Psoas muscle (tissue), 8 donors: ENCODE results near the gene LAMA1. TPM values are rescaled to one million over a fixed set of nuclear protein-coding genes. Genes with fewer than 3 reads are reported as not detected.
"Not testable (repeated sequence)": the region's sequence is repeated elsewhere in the genome, so short reads cannot be mapped to it uniquely, and the experiment has no call there.

ENCODE experiments used
- ATAC-seq, 4 donors: fragments of 200-7000 bp; cut with Tn5 transposase; one replicate each; pipeline ENCODE4 v1.9.1; 2020; ENCODE audit warnings: moderate library complexity in 3 of 4, mild to moderate bottlenecking in 2 of 4
- DNase-seq, 2 donors: peaks; one replicate each; pipeline ENCODE4 v3.0.0-alpha.2; 2020
- H3K27ac ChIP-seq: fragments of 200-600 bp; one replicate; pipeline ENCODE4 v1.8.0; 2022
- H3K27me3 ChIP-seq, 3 donors: fragments of 200-600 bp in 1 of 3; one replicate each; pipeline versions ENCODE4 v1.6.1 to v1.8.0; 2013 to 2022; ENCODE audit warnings: low read length in 2 of 3, mild to moderate bottlenecking in 2 of 3, moderate library complexity in 1 of 3; ENCODE audit not compliant: insufficient read depth in 3 of 3
- H3K36me3 ChIP-seq, 2 donors: fragments of 200-600 bp in 1 of 2; one replicate each; pipeline versions ENCODE4 v1.6.1 to v1.8.0; 2013 to 2022; ENCODE audit warnings: low read depth in 1 of 2, mild to moderate bottlenecking in 1 of 2, moderate library complexity in 1 of 2; ENCODE audit not compliant: insufficient read depth in 1 of 2
- H3K4me1 ChIP-seq: fragments of 200-600 bp; one replicate; pipeline ENCODE4 v1.8.0; 2022
- H3K4me3 ChIP-seq: fragments of 200-600 bp; one replicate; pipeline ENCODE4 v1.8.0; 2022; ENCODE audit warnings: mild to moderate bottlenecking
- H3K9me3 ChIP-seq: fragments of 200-600 bp; one replicate; pipeline ENCODE4 v1.8.0; 2022
- WGBS, 3 donors: extraction: QIAGEN DNeasy Blood & Tissue Kit; methylation state at CpG; one replicate each; pipeline versions ENCODE4 v1.1.6 to v1.1.7; 2013; 5-methylcytosine and 5-hydroxymethylcytosine counted together
- intact Hi-C, 2 donors: fragments of 100-400 bp; cut with DNase I; formaldehyde crosslinking; loops; one replicate each; pipeline versions ENCODE4 v1.11.0 to v1.14.2; 2022
- polyA plus RNA-seq, 3 donors: library from polyadenylated mRNA; stranded (reverse); fragments of 200-250 nt; gene quantifications; one replicate each; pipeline ENCODE4 v1.2.3, GENCODE V29; 2013
- total RNA-seq, 4 donors: library from RNA; stranded (reverse); fragmentation: NEBNext Ultra II Directional in 2 of 4; extraction: Animal tissue kit (Norgen Biotek cat#: 25700) in 2 of 4; gene quantifications; one replicate each; pipeline versions ENCODE4 v1.2.1 to v1.2.4, GENCODE V29; 2021 to 2023
- TF ChIP-seq, protein P1 (sequence below): fragments of 200-600 bp; IDR thresholded peaks from one replicate; pipeline ENCODE4 v1.8.0; 2022; ENCODE audit warnings: antibody characterized with exemption
- donor health status: healthy with polysubstance abuse.
- donor health status: DM: no; HTN: no; CAD: no; lungs with moderate emphysema.
- donor health status: Bipolar disorder and iron deficiency.
- donor health status: healthy.
- donor health status: DM: yes; HTN: yes; CAD: no.
- donor health status: DM: no; HTN: no; CAD: no.
- donor health status: DM: no; HTN: no; CAD: no.
- donor health status: DM: yes; HTN: yes; CAD: no.

Gene LAMA1
- total and polyA plus RNA-seq, 7 donors = 0.04 to 2.6 (median 0.11) TPM; not detected in 1

DNA sequence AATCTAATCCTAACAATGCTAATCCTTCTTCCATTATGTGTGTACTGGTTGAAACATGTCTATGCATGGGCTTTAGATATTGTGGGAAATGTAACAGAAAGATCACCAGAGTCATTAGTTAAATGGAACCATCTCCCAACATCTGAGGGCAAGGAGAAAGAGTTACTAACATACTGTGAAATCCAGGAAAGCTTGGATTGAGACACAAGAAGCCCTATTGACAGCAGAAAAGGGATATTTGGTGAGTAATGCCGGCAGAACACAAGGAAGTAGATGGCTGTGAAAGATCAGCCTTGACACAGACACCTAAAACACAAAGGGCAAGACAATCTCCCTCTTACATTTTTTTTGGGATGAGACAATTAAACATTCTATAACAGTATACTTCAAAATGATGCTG is 28.5 kb upstream of the LAMA1 start:
- Histone ChIP-seq H3K36me3 (no peaks in the 10 kb centered on the region), H3K27ac (no peak overlapping the region), H3K4me1 (no peaks in the 10 kb centered on the region), H3K4me3 (no peak overlapping the region), H3K27me3 (no peaks in the 10 kb centered on the region), H3K9me3 (no peaks in the 10 kb centered on the region)
- ATAC-seq (no peak), DNase-seq (no peak)
- TF ChIP-seq, protein P1, sequence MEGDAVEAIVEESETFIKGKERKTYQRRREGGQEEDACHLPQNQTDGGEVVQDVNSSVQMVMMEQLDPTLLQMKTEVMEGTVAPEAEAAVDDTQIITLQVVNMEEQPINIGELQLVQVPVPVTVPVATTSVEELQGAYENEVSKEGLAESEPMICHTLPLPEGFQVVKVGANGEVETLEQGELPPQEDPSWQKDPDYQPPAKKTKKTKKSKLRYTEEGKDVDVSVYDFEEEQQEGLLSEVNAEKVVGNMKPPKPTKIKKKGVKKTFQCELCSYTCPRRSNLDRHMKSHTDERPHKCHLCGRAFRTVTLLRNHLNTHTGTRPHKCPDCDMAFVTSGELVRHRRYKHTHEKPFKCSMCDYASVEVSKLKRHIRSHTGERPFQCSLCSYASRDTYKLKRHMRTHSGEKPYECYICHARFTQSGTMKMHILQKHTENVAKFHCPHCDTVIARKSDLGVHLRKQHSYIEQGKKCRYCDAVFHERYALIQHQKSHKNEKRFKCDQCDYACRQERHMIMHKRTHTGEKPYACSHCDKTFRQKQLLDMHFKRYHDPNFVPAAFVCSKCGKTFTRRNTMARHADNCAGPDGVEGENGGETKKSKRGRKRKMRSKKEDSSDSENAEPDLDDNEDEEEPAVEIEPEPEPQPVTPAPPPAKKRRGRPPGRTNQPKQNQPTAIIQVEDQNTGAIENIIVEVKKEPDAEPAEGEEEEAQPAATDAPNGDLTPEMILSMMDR = no peak
- 77 to 81% (median 78%) methylated on average over 1 of the region's 1 CpG for WGBS, 3 donors
- intact Hi-C loops = no loop called here

DNA sequence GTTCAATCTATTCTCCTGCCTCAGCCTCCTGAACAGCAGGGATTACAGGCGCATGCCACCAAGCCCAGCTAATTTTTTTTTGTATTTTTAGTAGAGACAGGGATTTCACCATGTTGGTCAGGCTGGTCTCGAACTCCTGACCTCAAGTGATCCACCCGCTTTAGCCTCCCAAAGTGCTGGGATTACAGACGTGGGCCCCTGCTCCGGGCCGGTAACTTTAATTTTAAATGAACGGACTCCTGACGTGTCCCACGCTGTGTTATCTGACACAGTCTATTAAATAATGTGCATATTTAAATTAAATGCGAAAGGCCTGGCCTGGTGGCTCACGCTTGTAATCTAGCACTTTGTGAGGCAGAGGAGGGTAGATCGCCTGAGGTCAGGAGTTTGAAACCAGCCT is 27.3 kb upstream of the LAMA1 start:
- intact Hi-C loops, H3K4me3 ChIP-seq, H3K27ac ChIP-seq, ATAC-seq, H3K36me3 ChIP-seq, H3K9me3 ChIP-seq, DNase-seq, H3K27me3 ChIP-seq, H3K4me1 ChIP-seq: not testable (repeated sequence)
- 93 to 96% (median 96%) methylated on average over 12 of the region's 12 CpGs for WGBS, 3 donors

DNA sequence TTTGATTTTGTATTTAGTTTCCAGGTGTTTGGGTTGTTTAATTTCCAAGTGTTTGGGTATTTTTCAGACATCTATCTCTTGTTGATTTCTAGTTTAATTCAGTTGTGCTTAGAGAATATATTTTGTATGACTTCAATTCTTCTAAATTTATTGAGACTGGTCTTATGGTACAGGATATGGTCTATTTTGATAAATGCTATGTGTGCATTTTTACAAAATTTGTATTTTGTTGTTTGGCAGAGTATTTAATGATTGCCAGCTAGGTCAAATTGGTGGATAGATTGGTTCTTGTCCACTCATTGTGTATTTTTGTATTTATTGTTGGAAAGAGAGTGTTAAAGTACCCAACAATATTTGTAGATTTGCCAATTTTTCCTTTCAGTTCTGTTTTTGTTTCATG is 23.7 kb upstream of the LAMA1 start:
- DNase-seq (no peak), ATAC-seq (no peak)
- intact Hi-C loops = no loop called here
- no peaks in the 10 kb centered on the region for H3K36me3 ChIP-seq
- no peak overlapping the region for H3K27ac ChIP-seq
- TF ChIP-seq, protein P1 = no peak
- no peaks in the 10 kb centered on the region for H3K27me3 ChIP-seq
- H3K4me1 ChIP-seq = no peaks in the 10 kb centered on the region
- no peaks in the 10 kb centered on the region for H3K9me3 ChIP-seq
- no peak overlapping the region for H3K4me3 ChIP-seq

DNA sequence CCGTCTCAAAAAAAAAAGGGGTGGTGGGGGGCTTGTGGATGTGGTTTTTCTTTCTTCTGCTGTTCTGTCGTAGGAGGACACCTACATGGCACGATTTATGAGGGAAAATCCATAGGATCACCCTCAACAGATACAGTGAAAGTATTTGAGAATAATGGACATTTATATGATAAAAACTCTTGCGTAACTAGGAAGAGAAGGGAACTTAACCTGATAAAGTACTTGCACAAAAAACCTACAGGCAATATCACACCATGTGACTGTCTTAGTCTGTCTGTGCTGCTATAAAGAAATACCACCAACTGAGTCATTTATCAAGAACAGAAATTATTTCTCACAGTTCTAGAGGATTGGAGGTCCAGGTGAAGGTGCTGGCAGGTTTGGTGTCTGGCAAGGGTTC is 21.8 kb upstream of the LAMA1 start:
- intact Hi-C loops = no loop called here
- WGBS, 3 donors = 87 to 93% (median 88%) methylated on average over 4 of the region's 4 CpGs

DNA sequence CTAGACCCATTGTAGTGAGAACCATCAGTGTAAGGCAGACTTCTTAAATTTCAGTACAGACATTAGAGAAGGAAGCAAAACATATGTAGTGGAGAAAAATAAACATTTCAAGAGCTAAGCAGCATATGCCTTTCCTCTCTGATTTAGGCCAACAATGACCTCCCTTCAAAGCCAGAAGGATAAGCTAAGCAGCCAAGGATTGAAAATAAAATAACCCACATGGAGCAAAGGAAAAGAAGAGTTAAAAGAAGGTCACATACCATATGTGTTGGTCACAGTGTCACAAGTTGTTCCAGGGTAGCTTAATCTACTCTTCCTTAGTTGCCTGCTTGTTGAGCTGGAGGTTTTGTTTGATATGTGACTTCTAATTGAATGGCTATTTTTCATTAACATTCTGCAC is 15.6 kb upstream of the LAMA1 start:
- intact Hi-C loops = no loop called here
- H3K9me3 ChIP-seq = no peaks in the 10 kb centered on the region
- no peaks in the 10 kb centered on the region for H3K36me3 ChIP-seq
- H3K4me1 ChIP-seq = no peaks in the 10 kb centered on the region
- TF ChIP-seq, protein P1 = no peak
- ATAC-seq (no peak), DNase-seq (no peak)
- H3K4me3 ChIP-seq = no peak overlapping the region
- peaks cover 0 to 5% (median 0%) of the 10 kb centered on the region in 3 donors for H3K27me3 ChIP-seq
- no peak overlapping the region for H3K27ac ChIP-seq

More for the DNA sequence above, 21.8 kb upstream of the LAMA1 start:
- H3K9me3 ChIP-seq = no peaks in the 10 kb centered on the region
- H3K27ac ChIP-seq = no peak overlapping the region
- no peaks in the 10 kb centered on the region for H3K36me3 ChIP-seq
- H3K27me3 ChIP-seq = no peaks in the 10 kb centered on the region
- TF ChIP-seq, protein P1 = no peak
- no peaks in the 10 kb centered on the region for H3K4me1 ChIP-seq
- DNase-seq (no peak), ATAC-seq (no peak)
- H3K4me3 ChIP-seq = no peak overlapping the region
